Embryonic facial prominence (tissue), 1 donor: ENCODE measurements around the gene CARD19.

ENCODE experiments used
- DNase-seq: peaks from one replicate; pipeline ENCODE4 v3.0.0-alpha.2; 2016; ENCODE audit errors: extremely low spot score

CARD19 gene

GRCh38 chr9:93061791-93062763 lies 33.9 kb upstream of the CARD19 start:
- no peak for DNase-seq

- no peak for DNase-seq
These were observed 31.5 kb upstream of the CARD19 start for GRCh38 chr9:93064392-93065134.

- no peak for DNase-seq
These were observed 30.8 kb upstream of the CARD19 start for GRCh38 chr9:93065135-93065720.

- DNase-seq, result no peak
These were observed 28.9 kb upstream of the CARD19 start for GRCh38 chr9:93066978-93067603.

GRCh38 chr9:93068956-93069355 lies 27.1 kb upstream of the CARD19 start:
- DNase-seq, result no peak

- no peak for DNase-seq
These were observed 24.6 kb upstream of the CARD19 start for GRCh38 chr9:93071464-93071863.

GRCh38 chr9:93072383-93072795 lies 23.6 kb upstream of the CARD19 start:
- no peak for DNase-seq

- no peak for DNase-seq
These were observed 19.8 kb upstream of the CARD19 start for GRCh38 chr9:93076101-93076791.

GRCh38 chr9:93076792-93077128 lies 19.3 kb upstream of the CARD19 start:
- no peak for DNase-seq

- no peak for DNase-seq
These were observed 18.6 kb upstream of the CARD19 start for GRCh38 chr9:93077367-93077766.

- no peak for DNase-seq
These were observed 18.2 kb upstream of the CARD19 start for GRCh38 chr9:93077811-93078210.

- DNase-seq, result no peak
These were observed 16.6 kb upstream of the CARD19 start for GRCh38 chr9:93079371-93079770.

- DNase-seq, result no peak
These were observed 15.6 kb upstream of the CARD19 start for GRCh38 chr9:93080406-93080805.

- no peak for DNase-seq
These were observed 14.9 kb upstream of the CARD19 start for GRCh38 chr9:93081081-93081529.

- DNase-seq, result no peak
These were observed 14.1 kb upstream of the CARD19 start for GRCh38 chr9:93081931-93082330.

GRCh38 chr9:93082841-93083411 lies 13.1 kb upstream of the CARD19 start:
- no peak for DNase-seq

- no peak for DNase-seq
These were observed 12.2 kb upstream of the CARD19 start for GRCh38 chr9:93083592-93084470.

GRCh38 chr9:93084471-93084881 lies 11.5 kb upstream of the CARD19 start:
- no peak for DNase-seq

GRCh38 chr9:93085676-93086075 lies 10.3 kb upstream of the CARD19 start:
- no peak for DNase-seq
